A549 (cell line): ENCODE data around the gene NAA25.

Experiments
- NFE2L2 ChIP-seq: fragments of 150-350 bp; conservative IDR thresholded peaks from 2 replicates; pipeline ENCODE4 v1.6.1; 2014; ENCODE audit warnings: low read length
- TF ChIP-seq, protein P1 (sequence below): fragments of >200 bp; sonication (Bioruptor Twin); formaldehyde crosslinking; IDR thresholded peaks from 3 replicates; pipeline ENCODE4 v1.5.1; 2016

DNA sequence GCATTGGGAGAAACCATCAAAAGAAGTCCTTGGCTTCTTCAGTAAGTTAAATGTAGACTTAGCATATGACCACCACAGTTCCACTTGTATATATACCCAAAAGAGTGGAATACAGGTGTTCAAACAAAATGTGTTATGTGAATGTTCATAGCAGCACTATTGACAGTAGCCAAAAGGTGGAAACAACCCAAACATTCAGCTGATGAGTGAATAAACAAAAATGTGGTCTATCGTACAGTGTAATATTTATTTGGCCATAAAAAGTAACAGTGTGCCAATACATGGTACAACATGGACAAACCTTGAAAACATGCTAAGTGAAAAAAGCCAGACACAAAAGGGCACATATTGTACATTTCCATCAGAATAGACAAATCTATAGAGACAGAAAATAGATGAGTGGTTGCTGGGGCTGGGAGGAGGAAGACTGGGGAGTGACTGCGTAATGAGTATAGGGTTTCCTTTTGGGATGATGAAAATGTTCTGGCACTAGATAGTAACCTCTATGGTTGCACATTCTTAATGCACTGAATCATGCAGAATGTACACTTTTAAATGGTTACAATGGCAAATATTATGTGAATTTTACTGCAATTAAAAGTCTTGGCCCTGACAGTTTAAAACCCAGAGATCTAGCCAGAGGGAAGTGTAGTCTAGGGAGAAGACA lies 89.9 kb downstream of the NAA25 start:
- TF ChIP-seq, protein P1, sequence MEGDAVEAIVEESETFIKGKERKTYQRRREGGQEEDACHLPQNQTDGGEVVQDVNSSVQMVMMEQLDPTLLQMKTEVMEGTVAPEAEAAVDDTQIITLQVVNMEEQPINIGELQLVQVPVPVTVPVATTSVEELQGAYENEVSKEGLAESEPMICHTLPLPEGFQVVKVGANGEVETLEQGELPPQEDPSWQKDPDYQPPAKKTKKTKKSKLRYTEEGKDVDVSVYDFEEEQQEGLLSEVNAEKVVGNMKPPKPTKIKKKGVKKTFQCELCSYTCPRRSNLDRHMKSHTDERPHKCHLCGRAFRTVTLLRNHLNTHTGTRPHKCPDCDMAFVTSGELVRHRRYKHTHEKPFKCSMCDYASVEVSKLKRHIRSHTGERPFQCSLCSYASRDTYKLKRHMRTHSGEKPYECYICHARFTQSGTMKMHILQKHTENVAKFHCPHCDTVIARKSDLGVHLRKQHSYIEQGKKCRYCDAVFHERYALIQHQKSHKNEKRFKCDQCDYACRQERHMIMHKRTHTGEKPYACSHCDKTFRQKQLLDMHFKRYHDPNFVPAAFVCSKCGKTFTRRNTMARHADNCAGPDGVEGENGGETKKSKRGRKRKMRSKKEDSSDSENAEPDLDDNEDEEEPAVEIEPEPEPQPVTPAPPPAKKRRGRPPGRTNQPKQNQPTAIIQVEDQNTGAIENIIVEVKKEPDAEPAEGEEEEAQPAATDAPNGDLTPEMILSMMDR, result no peak
- no peak for TF ChIP-seq NFE2L2
